ENCODE results near the gene ADAMTS18. TPM values are rescaled to one million over a fixed set of nuclear protein-coding genes. Genes with fewer than 3 reads are reported as not detected.

Gene ADAMTS18
- total and polyA plus RNA-seq, 2 donors (not counting 1 experiment from before 2014, with no cell fraction given): not detected

- no peaks in the 10 kb centered on the region for H3K27me3 ChIP-seq (ENCODE audit: control insufficient read depth, insufficient read depth, low read length)
- DNase-seq (ENCODE audit: low read depth in 2 of 2): no peak
- H2AFZ ChIP-seq (ENCODE audit: low read length): no peak overlapping the region
- H3K9me3 ChIP-seq (ENCODE audit: control insufficient read depth, insufficient read depth, low read depth, low read length): no peaks in the 10 kb centered on the region
- H3K79me2 ChIP-seq (ENCODE audit: control insufficient read depth, insufficient read depth, low read length): no peaks in the 10 kb centered on the region
- no peak overlapping the region for H3K9ac ChIP-seq (ENCODE audit: insufficient read depth, low read length)
- H3K36me3 ChIP-seq (ENCODE audit: control insufficient read depth, insufficient read depth, low read length): no peaks in the 10 kb centered on the region
- TF ChIP-seq EZH2 (IDR thresholded peaks at IDR 0.05; ENCODE audit: low read length, missing control alignments) (no peak), CTCF (conservative IDR thresholded peaks at IDR 0.05 in 1 of 2, IDR thresholded peaks at IDR 0.05 in 1 of 2; ENCODE audit: low read depth in 1 of 2, low read length in 2 of 2) (no peak)
- H3K4me2 ChIP-seq (ENCODE audit: extremely low read depth, insufficient read depth, low read length): no peak overlapping the region
- H3K27ac ChIP-seq (ENCODE audit: insufficient read depth, low read length): no peak overlapping the region
- H3K4me3 ChIP-seq (replicated peaks in 1 of 4; ENCODE audit: control extremely low read depth in 1 of 4, insufficient read depth in 1 of 4, low read depth in 3 of 4, low read length in 4 of 4): no peak overlapping the region
- H3K4me1 ChIP-seq (ENCODE audit: control insufficient read depth, extremely low read depth, insufficient read depth, low read length): no peaks in the 10 kb centered on the region
- no peaks in the 10 kb centered on the region for H4K20me1 ChIP-seq (ENCODE audit: control insufficient read depth, extremely low read depth, insufficient read depth, low read length)
Measured at GRCh38 chr16:77410449-77410848, 24.4 kb downstream of the ADAMTS18 start.

- TF ChIP-seq CTCF (conservative IDR thresholded peaks at IDR 0.05 in 1 of 2, IDR thresholded peaks at IDR 0.05 in 1 of 2; ENCODE audit: low read depth in 1 of 2, low read length in 2 of 2): no peak
- TF ChIP-seq EZH2 (IDR thresholded peaks at IDR 0.05; ENCODE audit: low read length, missing control alignments): no peak
- DNase-seq (ENCODE audit: low read depth in 2 of 2): no peak
- Histone ChIP-seq H3K79me2 (ENCODE audit: control insufficient read depth, insufficient read depth, low read length) (no peaks in the 10 kb centered on the region), H3K9ac (ENCODE audit: insufficient read depth, low read length) (no peak overlapping the region), H3K27me3 (ENCODE audit: control insufficient read depth, insufficient read depth, low read length) (no peaks in the 10 kb centered on the region), H3K36me3 (ENCODE audit: control insufficient read depth, insufficient read depth, low read length) (no peaks in the 10 kb centered on the region), H3K4me1 (ENCODE audit: control insufficient read depth, extremely low read depth, insufficient read depth, low read length) (no peaks in the 10 kb centered on the region), H3K27ac (ENCODE audit: insufficient read depth, low read length) (no peak overlapping the region), H3K4me3 (replicated peaks in 1 of 4; ENCODE audit: control extremely low read depth in 1 of 4, insufficient read depth in 1 of 4, low read depth in 3 of 4, low read length in 4 of 4) (no peak overlapping the region), H3K9me3 (ENCODE audit: control insufficient read depth, insufficient read depth, low read depth, low read length) (no peaks in the 10 kb centered on the region), H4K20me1 (ENCODE audit: control insufficient read depth, extremely low read depth, insufficient read depth, low read length) (no peaks in the 10 kb centered on the region), H3K4me2 (ENCODE audit: extremely low read depth, insufficient read depth, low read length) (no peak overlapping the region), H2AFZ (ENCODE audit: low read length) (no peak overlapping the region)
Measured at GRCh38 chr16:77409311-77409710, 25.5 kb downstream of the ADAMTS18 start.

GRCh38 chr16:77408607-77409006, 26.2 kb downstream of the ADAMTS18 start:
- Histone ChIP-seq H3K36me3 (ENCODE audit: control insufficient read depth, insufficient read depth, low read length) (no peaks in the 10 kb centered on the region), H3K79me2 (ENCODE audit: control insufficient read depth, insufficient read depth, low read length) (no peaks in the 10 kb centered on the region), H3K4me3 (replicated peaks in 1 of 4; ENCODE audit: control extremely low read depth in 1 of 4, insufficient read depth in 1 of 4, low read depth in 3 of 4, low read length in 4 of 4) (no peak overlapping the region), H3K9ac (ENCODE audit: insufficient read depth, low read length) (no peak overlapping the region), H3K9me3 (ENCODE audit: control insufficient read depth, insufficient read depth, low read depth, low read length) (no peaks in the 10 kb centered on the region), H3K27ac (ENCODE audit: insufficient read depth, low read length) (no peak overlapping the region), H3K27me3 (ENCODE audit: control insufficient read depth, insufficient read depth, low read length) (no peaks in the 10 kb centered on the region), H3K4me1 (ENCODE audit: control insufficient read depth, extremely low read depth, insufficient read depth, low read length) (no peaks in the 10 kb centered on the region), H3K4me2 (ENCODE audit: extremely low read depth, insufficient read depth, low read length) (no peak overlapping the region), H4K20me1 (ENCODE audit: control insufficient read depth, extremely low read depth, insufficient read depth, low read length) (no peaks in the 10 kb centered on the region), H2AFZ (ENCODE audit: low read length) (no peak overlapping the region)
- DNase-seq (ENCODE audit: low read depth in 2 of 2): no peak
- TF ChIP-seq EZH2 (IDR thresholded peaks at IDR 0.05; ENCODE audit: low read length, missing control alignments): no peak
- TF ChIP-seq CTCF (conservative IDR thresholded peaks at IDR 0.05 in 1 of 2, IDR thresholded peaks at IDR 0.05 in 1 of 2; ENCODE audit: low read depth in 1 of 2, low read length in 2 of 2): no peak
